Cardiac septum (tissue), 1 donor: ENCODE data around the gene SCN8A. TPM values are rescaled to one million over a fixed set of nuclear protein-coding genes. Genes with fewer than 3 reads are reported as not detected.
"Not testable (repeated sequence)": the region's sequence is repeated elsewhere in the genome, so short reads cannot be mapped to it uniquely, and the experiment has no call there.

Source experiments
- DNase-seq: peaks from one replicate; pipeline ENCODE4 v3.0.0-alpha.2; 2020; ENCODE audit warnings: low spot score
- intact Hi-C: fragments of 100-400 bp; cut with DNase I; formaldehyde crosslinking; loops from one replicate; pipeline ENCODE4 v1.14.0; 2022
- long read RNA-seq: library from polyadenylated mRNA; unstranded; transcript quantifications from one replicate; pipeline ENCODE4 v2.0.0, GENCODE V29; 2021
- total RNA-seq: library from RNA; stranded (reverse); fragmentation: NEBNext Ultra II Directional; extraction: Animal tissue kit (Norgen Biotek cat#: 25700); gene quantifications from one replicate; pipeline ENCODE4 v1.2.1, GENCODE V29; 2021
- donor health status: DM: no; HTN: no; CAD: no.

The SCN8A gene
- 0.19 TPM for total RNA-seq
- long read RNA-seq, partial matches to known transcripts = 0 of 1 reads
- long read RNA-seq, other reads (novel, unspliced or antisense) = 1 of 1 reads

DNA sequence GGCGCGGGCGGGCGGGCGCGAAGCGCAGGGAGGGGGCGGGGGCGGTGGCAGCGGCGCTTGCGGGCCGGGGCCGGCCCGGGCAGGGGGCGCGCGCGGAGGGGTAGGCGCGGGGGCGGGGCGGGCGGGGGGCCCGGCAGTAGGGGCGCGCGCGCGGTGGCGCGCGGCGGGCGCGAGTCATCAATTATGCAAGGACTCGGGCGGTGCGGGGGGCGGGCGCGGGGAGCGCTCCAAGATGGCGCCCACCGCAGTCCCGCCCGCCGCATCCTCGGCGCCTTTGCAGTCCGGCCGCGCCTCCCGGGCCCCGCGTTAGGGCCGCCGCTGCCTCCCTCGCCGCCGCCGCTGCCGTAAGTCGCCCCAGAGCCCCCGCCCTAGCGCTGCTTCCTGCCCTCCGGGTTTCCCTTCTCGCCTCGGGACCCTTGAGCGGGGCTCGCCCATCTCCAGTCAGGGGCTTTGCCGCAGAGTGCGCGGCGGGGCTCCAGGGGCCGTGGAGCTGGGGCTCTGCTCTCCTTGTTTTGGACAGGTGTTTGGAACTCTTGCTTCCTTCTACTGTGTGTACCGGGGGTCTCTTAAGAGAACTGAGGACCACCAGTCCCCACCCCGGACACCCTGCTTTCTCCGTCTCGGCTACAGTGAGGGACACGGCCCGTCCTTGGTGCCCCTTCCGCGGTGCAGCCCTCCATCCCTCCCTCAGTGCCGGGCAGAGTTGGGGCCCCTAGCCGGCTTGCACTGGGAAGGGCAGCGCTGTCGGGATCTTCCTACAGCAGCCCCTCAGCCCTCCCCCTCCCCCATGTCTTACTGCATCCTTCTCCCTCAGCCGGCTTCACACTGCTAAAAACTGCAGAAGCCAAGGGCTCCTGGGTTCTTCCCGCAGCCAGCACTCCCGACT lies at the start of gene SCN8A:
TSS of gene SCN8A (plus strand) at position 218 of the 886 bp plus-strand sequence. CDS start 71,585 bp downstream, outside the sequence.
- intact Hi-C loops = no loop called here
- DNase-seq = no peak

DNA sequence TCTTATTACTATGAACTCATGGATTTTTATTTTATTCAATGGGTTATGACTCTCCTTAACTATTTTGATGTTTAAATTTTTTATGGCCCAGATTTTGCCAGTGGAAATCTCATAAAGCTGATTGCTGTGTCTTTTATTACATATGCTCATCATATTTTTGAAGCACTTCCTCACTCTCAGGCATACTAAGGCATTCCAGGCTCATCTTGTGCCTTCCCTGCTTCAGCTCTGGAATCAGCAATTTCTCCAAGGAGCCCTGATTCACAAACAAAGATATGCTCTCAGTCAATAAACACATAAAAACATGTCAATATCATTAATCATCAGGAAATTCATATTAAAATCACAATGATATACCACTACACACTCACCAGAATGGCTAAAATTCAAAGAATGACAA lies 44.9 kb upstream of the SCN8A start:
- intact Hi-C loops = no loop called here
- DNase-seq = no peak

DNA sequence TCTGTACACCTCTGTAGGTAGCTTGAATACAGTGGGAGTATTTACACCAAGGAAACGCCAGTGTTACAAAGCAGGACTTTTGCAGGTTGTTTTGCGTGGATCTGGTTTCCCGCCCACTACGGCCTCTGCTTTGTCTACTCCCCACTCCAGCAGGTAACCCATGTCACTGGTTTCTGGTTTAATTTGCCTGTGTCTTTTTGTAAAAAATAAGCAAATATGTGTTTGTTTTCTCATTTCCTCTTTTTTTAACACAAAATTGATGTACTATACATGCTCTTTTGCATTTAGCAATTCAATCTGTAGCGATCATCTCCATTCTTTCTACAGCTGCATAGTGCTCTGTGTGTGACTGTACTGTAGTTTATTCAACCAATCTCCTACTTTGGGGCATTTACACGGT lies 43.4 kb upstream of the SCN8A start:
- intact Hi-C loops = no loop called here
- DNase-seq = no peak

DNA sequence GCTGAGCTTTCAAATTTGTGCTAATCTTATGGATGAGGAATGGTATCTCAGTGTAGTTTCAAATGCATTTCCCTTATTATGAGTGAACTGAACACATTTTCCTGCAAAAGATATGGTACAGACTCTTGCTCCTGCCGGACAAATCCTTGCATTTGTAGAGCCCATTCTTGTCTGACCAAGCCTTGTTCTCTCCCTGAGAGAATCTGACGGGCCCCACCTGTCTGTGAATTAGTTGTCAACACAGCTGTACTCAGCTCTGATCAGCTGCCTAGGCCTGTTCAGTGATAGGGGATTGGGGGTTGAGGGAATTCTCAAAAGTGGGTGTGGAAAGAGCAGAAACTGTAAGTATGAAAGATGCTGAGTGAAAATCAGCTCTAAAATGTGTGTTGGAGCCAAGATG lies 42.8 kb upstream of the SCN8A start:
- DNase-seq = no peak
- intact Hi-C loops = no loop called here

DNA sequence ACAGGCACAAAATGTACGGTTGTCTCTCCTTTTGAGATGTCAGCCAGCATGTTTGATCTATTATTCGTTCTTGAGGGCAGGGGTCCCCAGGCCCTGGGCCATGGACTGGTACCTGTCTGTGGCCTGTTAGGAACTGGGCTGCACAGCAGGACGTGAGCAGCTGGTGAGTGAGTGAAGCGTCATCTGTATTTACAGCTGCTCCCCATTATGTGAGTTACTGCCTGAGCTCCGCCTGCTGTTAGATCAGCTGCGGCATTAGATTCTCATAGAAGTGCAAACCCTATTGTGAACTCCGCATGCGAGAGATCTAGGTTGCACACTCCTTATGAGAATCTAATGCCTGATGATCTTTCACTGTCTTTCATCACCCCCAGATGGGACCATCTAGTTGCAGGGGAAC lies 41.4 kb upstream of the SCN8A start:
- intact Hi-C loops = no loop called here
- no peak for DNase-seq

DNA sequence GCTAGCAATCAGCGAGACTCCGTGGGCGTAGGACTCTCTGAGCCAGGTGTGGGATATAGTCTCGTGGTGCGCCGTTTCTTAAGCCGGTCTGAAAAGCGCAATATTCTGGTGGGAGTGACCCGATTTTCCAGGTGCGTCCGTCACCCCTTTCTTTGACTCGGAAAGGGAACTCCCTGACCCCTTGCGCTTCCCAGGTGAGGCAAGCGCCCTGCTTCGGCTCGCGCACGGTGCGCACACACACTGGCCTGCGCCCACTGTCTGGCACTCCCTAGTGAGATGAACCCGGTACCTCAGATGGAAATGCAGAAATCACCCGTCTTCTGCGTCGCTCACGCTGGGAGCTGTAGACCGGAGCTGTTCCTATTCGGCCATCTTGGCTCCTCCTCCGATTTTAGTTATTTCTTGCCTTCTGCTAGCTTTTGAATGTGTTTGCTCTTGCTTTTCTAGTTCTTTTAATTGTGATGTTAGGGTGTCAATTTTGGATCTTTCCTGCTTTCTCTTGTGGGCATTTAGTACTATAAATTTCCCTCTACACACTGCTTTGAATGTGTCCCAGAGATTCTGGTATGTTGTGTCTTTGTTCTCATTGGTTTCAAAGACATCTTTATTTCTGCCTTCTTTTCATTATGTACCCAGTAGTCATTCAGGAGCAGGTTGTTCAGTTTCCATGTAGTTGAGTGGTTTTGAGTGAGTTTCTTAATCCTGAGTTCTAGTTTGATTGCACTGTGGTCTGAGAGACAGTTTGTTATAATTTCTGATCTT lies 22.6 kb upstream of the SCN8A start:
- intact Hi-C loops, DNase-seq: not testable (repeated sequence)

DNA sequence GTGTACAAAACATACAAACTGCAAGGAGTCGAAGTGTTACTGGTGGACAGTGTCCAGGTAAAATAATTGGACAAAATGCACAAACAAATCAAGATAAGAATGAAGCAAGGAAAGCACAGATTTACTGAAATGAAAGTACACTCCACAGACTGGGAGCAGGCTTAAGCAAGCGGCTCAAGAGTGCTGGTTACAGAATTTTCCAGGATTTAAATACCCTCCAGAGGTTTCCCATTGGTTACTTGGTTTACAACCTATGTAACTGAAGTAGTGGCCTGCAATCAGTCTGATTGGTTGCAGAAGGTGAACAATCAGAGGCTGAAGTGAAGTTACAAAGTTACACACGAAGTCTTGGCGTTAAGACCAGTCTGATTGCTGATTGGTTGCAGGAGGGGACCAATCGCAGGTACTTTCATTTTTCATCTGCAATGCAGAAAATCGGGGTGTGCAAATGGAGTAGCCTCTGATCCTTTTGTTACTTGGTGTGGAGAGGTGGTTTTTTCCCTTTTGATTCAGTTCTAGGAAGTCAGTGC lies 11.6 kb upstream of the SCN8A start:
- intact Hi-C loops = no loop called here
- DNase-seq = no peak

DNA sequence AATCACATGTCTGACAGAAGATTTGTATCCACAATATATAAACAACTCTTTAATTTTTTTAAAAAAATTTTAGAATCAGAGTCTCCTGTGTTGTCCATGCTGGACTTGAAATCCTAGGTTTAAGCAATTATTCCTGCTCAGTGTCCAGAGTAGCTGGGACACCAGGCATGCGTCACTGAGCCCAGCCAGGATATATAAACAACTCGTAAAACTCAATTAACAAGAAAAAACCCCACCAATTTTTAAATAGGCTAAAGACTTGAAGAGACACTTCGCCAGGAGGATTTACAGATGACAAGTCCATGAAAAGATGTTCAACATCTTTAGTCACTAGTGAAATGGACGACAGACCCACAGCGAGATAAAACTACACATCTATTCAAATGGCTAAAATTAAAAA lies 2.0 kb upstream of the SCN8A start:
- DNase-seq = no peak
- intact Hi-C loops = no loop called here

DNA sequence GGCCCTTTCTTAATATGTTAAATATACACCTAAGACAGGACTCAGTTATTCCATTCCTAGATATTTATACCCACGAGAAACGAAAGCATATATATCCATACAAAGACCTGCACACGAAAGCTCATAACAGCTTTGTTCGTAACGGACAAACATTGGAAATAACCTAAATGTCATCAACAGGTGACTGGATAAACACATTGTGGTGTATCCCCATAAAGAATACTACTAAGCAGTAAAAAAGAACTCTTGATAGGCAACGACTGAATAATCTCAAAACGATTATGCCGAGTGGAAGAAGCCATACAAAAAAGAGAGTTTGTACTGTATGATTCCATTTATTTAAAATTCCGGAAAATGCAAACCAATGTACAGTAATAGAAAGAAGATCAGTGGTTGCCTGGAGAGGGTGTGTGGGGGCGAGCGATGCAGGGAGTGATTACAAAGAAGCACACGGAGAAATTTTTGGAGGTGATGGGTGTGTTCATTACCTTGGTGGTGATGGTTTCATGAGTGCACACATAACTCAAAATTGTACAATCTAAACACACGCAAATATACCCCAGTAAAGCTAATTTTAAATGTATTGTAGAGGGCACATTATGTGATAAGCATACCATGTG lies 1.4 kb upstream of the SCN8A start:
- intact Hi-C loops = no loop called here
- DNase-seq = no peak

DNA sequence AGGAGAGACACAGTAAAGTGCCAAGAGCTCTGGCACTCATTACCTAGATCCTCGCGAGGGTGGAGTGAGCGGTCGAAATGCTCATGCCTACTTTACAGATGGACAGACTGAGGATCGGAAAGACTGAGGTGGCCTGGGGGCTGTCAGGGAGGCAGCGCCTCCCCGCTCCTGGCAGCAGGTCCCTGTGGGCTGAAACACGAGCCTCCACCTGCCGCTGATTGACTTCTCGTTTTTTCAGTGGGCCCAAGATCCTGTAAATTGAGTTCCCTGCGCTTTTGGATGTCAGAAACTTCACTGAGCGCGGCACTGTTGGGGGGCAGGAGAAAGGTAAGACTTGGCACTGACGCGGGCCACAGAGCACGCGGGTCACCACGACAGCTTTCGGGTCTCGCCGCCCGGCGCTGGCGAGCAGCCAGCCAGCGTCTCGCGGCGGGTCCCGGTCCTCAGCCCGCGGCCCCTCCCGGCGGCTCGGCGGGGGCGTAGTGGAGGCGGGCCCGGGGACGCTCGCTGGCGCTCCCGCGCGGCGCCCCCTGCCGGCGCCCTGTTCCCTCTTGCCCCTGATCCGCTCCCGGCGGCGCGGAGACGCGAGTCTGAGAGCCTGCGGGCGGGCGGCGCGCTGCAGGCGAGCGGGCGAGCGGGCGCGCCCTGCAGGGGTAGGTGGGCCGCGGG lies 552 bp upstream of the SCN8A start:
- intact Hi-C loops = no loop called here
- no peak for DNase-seq

DNA sequence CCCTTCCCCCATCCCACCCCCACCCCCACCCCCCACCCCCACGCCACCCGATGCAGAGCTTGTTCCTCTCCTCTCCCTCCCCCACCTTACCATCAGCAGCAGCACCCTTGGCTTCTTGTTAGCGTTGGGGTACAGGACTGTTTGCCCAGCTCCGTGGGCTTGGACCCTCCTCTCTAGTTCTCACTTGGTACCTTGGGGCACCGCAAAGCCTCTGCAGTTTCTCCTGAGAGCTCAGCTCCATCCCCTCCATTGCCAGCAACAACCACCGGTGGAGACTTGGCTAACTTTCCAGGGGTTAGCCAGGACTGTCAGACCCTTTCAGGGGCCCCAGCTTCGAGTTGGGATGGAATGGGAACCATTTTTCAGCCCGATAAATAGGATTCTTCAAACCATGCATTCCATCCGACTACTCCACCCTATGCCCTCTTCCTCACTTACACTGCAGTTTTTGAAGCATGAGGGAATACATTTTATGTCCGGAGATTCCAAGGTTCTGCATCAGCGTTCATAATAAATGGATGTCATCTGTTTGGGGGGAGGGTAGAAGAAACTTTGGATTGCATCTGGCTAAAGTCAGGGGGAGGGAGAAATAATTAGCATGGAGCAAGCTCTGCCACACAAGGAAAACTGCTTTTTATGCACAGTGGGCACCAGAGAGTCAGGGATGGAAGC lies 1.1 kb downstream of the SCN8A start:
- DNase-seq = no peak
- intact Hi-C loops = no loop called here

DNA sequence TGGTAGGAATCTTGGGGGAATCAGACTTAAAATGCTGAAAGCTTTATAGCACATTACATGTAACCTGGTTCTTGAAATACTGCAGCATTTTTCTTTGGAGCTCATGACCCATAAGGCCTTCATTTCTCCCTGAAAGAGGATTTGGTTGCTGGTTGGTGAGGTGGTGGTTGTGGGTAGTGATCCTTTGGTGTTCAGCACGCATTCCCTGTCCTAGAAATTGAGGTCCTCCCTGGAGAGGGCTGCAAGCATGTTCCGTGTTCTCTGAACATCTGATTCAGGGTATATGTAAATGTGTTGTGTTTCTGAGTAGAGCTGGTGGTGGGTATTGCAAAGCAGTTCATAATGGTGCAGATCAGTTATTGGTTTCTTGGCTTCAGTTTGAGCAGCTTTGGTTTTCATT lies 2.0 kb downstream of the SCN8A start:
- DNase-seq = no peak
- intact Hi-C loops = no loop called here

DNA sequence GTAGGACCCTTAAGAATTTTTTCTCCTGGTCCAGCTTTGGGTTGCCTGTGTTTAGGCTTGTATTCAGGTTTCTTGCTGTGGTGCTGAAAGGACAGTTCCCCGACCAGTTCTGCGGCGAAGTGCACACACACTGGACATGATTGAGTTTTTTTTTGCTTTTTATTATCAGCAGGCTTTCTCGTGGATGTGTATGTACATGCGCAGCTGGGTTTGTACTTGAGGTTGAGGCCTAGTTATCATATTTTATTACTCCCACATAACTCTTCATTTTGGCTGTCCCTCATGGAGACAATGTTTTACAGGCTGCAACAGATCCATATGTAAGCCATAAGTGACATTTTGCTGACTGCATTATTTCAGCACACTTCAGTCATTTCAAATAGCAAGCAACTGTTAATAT lies 2.5 kb downstream of the SCN8A start:
- no peak for DNase-seq
- intact Hi-C loops = no loop called here

DNA sequence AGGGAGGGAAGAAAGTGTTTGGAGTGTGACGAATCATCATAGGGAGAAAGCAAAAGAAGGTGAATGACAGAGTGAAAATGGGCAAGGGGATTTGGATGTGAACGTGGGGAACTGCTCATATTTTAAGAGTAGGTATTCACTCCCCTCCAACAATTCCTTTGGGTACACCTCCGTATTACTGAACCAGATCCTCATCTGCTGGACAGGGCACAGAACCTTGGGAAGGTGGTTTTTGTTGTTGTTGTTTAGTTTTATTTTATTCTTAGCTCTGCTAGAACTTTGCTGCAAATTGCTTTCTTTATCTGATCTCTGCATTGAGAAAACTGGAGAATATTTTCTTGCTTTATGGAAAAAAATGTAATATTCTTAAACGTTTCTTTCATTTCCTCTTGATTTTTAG lies 7.1 kb downstream of the SCN8A start:
- intact Hi-C loops = no loop called here
- DNase-seq = no peak

DNA sequence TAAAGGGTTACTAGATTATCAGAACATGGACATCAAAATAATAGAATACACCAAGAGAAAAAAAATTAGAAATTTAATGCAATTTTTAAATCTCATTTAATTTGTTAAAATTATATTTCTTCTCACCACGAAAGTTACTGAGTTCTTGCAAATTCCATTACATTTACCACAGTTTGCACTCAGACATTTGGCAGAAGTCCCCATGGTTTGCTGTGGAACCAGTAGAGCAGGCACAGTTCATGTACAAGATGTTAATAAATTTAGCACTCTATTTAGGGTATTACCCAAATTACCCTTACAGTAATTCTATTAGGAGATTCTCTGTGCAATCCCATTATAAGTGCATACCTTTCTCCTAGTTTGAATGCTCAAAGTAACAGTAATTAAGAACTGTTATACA lies 9.7 kb downstream of the SCN8A start:
- intact Hi-C loops = no loop called here
- no peak for DNase-seq

DNA sequence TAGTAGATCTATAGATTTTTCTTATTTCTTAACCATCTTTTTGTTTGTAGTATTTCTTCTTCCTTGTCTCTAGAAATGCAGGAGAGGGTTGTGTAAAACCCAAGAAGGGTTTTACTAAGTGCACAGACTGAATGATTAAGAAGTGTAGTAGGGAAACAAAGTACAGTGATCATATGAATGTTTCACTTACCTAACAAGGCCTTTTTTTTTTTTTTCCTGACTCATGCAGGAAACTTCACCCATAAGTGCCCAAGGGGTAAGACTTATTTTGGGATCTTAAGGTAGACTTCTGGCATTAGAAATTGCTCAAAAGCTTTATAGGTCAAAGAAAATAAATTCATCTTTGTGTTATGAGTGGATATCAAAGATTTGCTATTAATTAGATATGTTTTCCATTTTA lies 10.2 kb downstream of the SCN8A start:
- DNase-seq = no peak
- intact Hi-C loops = no loop called here

DNA sequence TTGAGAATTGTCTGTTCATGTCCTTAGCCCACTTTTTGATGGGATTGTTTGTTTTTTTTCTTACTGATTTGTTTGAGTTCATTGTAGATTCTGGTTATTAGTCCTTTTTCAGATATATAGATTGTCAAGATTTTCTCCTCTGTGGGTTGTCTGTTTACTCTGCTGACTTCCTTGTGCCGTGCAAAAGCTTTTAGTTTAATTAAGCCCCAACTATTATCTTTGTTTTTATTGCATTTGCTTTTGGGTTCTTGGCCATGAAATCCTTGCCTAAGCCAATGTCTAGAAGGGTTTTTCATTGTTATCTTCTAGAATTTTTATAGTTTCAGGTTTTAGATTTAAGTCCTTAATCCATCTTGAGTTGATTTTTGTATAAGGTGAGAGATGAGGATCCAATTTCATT lies 14.9 kb downstream of the SCN8A start:
- intact Hi-C loops = not testable (repeated sequence)

DNA sequence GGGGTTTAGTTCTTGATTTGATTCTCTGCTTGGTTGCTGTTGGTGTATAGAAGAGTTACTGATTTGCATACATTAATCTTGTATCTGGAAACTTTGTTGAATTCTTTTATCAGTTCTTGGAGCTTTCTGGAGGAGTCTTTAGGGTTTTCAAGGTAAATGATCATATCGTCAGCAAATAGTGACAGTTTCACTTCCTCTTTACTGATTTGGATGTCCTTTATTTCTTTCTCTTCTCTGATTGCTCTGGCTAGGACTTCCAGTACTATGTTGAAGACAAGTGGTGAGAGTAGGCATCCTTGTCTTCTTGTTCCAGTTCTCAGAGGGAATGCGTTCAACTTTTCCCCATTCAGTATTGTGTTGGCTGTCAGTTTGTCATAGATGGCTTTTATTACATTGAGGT lies 16.2 kb downstream of the SCN8A start:
- DNase-seq, intact Hi-C loops: not testable (repeated sequence)

More for the DNA sequence above, 14.9 kb downstream of the SCN8A start:
- DNase-seq = not testable (repeated sequence)

DNA sequence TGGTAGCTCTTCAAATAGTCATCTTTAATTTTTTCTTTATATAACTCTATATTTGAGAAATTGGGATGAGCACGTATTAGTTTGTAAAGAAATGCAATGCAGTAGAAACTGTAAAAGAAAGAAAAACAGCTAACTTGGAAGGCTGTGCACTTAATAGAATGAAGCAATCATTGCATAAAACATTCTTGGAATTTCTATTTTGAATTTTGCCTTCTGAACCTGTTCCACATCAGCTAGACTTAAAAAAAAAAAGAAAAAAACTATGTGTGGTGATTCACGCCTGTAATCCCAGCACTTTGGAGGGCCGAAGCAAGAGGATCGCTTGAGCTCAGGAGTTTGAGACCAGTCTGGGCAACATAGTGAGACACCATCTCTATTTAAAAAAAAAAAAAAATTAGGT lies 29.4 kb downstream of the SCN8A start:
- intact Hi-C loops = no loop called here

More for the DNA sequence above, 29.4 kb downstream of the SCN8A start:
- no peak for DNase-seq
